Panc1 (cell line): ENCODE data around the gene OR5AP2. TPM values are rescaled to one million over a fixed set of nuclear protein-coding genes. Genes with fewer than 3 reads are reported as not detected.

Experiments used
- ATAC-seq: fragments of 200-7000 bp; cut with Tn5 transposase; 2 replicates; pipeline ENCODE4 v1.9.1; 2020; ENCODE audit warnings: mild to moderate bottlenecking, moderate library complexity
- BruUV-seq: library from RNA; stranded (reverse); fragments of 400-500 nt; replicated peaks from 2 replicates; lab custom pipeline; 2021; lab: Mats Ljungman, UMichigan
- CTCF ChIA-PET: fragments of 300-600 bp; sonication (Branson Sonifier 250); formaldehyde crosslinking; loops from one replicate; lab custom pipeline; 2022; ENCODE audit warnings: antibody characterized with exemption; lab: Charles Lee
- POLR2A ChIA-PET: fragments of 300-600 bp; sonication (Branson Sonifier 250); formaldehyde crosslinking; loops from one replicate; lab custom pipeline; 2022; ENCODE audit warnings: antibody characterized with exemption; lab: Charles Lee
- DNase-seq: peaks from one replicate; pipeline ENCODE4 v3.0.0-alpha.2; 2010; ENCODE audit warnings: low read depth, low spot score
- H3K27ac ChIP-seq: 2 replicates; pipeline ENCODE4 v1.5.1; 2011; ENCODE audit warnings: mild to moderate bottlenecking, low read length, inconsistent platforms
- H3K27me3 ChIP-seq: fragments of 200-500 bp; sonication (Bioruptor generic); 2 replicates; pipeline ENCODE4 v1.6.0; 2014; ENCODE audit warnings: low read length, inconsistent platforms; ENCODE audit not compliant: control insufficient read depth, insufficient read depth
- H3K36me3 ChIP-seq: fragments of 200-500 bp; sonication (Bioruptor generic); 2 replicates; pipeline ENCODE4 v1.5.1; 2014; ENCODE audit warnings: inconsistent platforms, mild to moderate bottlenecking, low read length, moderate library complexity; ENCODE audit not compliant: control insufficient read depth, insufficient read depth
- H3K4me1 ChIP-seq: 2 replicates; pipeline ENCODE4 v1.5.1; 2011; ENCODE audit warnings: inconsistent platforms, mild to moderate bottlenecking, low read length, moderate library complexity; ENCODE audit not compliant: control insufficient read depth, insufficient read depth
- H3K4me3 ChIP-seq, 2 experiments: 2 replicates each; pipeline ENCODE4 v1.5.1; 2011 to 2012; ENCODE audit warnings: low read depth in 2 of 2, low read length in 2 of 2, mild to moderate bottlenecking in 2 of 2, inconsistent platforms in 1 of 2, moderate library complexity in 1 of 2
- H3K9me3 ChIP-seq: fragments of 200-500 bp; sonication (Bioruptor generic); 2 replicates; pipeline ENCODE4 v1.5.1; 2014; ENCODE audit warnings: low read depth, mild to moderate bottlenecking, inconsistent platforms, low read length, moderate library complexity; ENCODE audit not compliant: control insufficient read depth, insufficient read depth
- POLR2AphosphoS5 ChIP-seq: IDR thresholded peaks from 2 replicates; pipeline ENCODE4 v1.6.1; 2012; ENCODE audit warnings: mild to moderate bottlenecking, low read depth, low read length, moderate library complexity
- SIN3A ChIP-seq: IDR thresholded peaks from 2 replicates; pipeline ENCODE4 v1.6.1; 2012; ENCODE audit warnings: low read depth, mild to moderate bottlenecking, low read length, moderate library complexity, borderline replicate concordance; ENCODE audit not compliant: insufficient read depth
- TCF7L2 ChIP-seq: IDR thresholded peaks from 2 replicates; pipeline ENCODE4 v1.6.1; 2011; ENCODE audit warnings: mild to moderate bottlenecking, low read depth, low read length, inconsistent platforms
- in situ Hi-C: cut with HindIII; loops from 2 replicates; pipeline ENCODE4 v1.10.0; 2016; ENCODE audit warnings: low sequenced_read_pairs, low pct_unique_long_range_greater_than_20kb
- intact Hi-C: fragments of 100-400 bp; cut with micrococcal nuclease; formaldehyde crosslinking; loops from one replicate; pipeline ENCODE4 v1.10.0; 2022; ENCODE audit not compliant: unreplicated experiment
- total RNA-seq: library from RNA; stranded (reverse); gene quantifications from one replicate; pipeline ENCODE4 v1.2.1, GENCODE V29; 2021; ENCODE audit not compliant: unreplicated experiment
- TF ChIP-seq, protein P1 (sequence below), 2 experiments: IDR thresholded peaks; 2 replicates each; pipeline ENCODE4 v1.6.1; 2011 to 2012; ENCODE audit warnings: low read depth in 2 of 2, control low read depth in 1 of 2, low read length in 1 of 2, mild to moderate bottlenecking in 1 of 2, moderate library complexity in 1 of 2; ENCODE audit not compliant: insufficient read depth in 1 of 2
- TF ChIP-seq, protein P2 (sequence below): fragments of 450-650 bp; IDR thresholded peaks from 2 replicates; pipeline ENCODE4 v1.5.1; 2017; ENCODE audit warnings: mild to moderate bottlenecking

The OR5AP2 gene
- total RNA-seq, 1 experiment from 2014 or later, result not detected

DNA sequence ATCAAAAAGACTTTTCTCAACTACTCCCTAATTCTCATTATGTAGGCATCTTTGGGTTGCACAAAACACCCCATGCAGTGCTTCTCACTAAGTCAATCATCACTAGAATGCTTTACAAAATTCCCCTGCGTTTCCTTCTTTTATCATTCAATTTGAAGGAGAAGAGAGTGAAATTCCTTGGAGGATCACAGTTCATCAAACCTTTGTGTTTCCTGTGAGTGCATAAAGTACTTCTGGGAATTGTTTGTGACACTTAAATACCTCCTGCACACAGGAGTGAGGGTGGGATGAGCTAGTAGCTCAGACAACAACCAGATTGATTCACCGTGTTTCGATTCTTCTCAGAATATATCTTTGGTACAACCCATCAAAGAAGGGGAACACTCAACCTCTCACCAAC, 17.5 kb upstream of the OR5AP2 start:
- H3K27me3 ChIP-seq, result no peaks in the 10 kb centered on the region
- BruUV-seq, result no TSS peak
- H3K9me3 ChIP-seq, result no peaks in the 10 kb centered on the region; the same call in 1 of the 2 replicates
- in situ Hi-C loops, result no loop called here
- ChIA-PET CTCF (no interaction called here), POLR2A (no interaction called here)
- no peaks in the 10 kb centered on the region for H3K36me3 ChIP-seq
- intact Hi-C loops, result no loop called here
- H3K27ac ChIP-seq, result no peak overlapping the region
- H3K4me1 ChIP-seq, result no peaks in the 10 kb centered on the region
- TF ChIP-seq, protein P1, sequence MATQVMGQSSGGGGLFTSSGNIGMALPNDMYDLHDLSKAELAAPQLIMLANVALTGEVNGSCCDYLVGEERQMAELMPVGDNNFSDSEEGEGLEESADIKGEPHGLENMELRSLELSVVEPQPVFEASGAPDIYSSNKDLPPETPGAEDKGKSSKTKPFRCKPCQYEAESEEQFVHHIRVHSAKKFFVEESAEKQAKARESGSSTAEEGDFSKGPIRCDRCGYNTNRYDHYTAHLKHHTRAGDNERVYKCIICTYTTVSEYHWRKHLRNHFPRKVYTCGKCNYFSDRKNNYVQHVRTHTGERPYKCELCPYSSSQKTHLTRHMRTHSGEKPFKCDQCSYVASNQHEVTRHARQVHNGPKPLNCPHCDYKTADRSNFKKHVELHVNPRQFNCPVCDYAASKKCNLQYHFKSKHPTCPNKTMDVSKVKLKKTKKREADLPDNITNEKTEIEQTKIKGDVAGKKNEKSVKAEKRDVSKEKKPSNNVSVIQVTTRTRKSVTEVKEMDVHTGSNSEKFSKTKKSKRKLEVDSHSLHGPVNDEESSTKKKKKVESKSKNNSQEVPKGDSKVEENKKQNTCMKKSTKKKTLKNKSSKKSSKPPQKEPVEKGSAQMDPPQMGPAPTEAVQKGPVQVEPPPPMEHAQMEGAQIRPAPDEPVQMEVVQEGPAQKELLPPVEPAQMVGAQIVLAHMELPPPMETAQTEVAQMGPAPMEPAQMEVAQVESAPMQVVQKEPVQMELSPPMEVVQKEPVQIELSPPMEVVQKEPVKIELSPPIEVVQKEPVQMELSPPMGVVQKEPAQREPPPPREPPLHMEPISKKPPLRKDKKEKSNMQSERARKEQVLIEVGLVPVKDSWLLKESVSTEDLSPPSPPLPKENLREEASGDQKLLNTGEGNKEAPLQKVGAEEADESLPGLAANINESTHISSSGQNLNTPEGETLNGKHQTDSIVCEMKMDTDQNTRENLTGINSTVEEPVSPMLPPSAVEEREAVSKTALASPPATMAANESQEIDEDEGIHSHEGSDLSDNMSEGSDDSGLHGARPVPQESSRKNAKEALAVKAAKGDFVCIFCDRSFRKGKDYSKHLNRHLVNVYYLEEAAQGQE (IDR thresholded peaks at IDR 0.05; ENCODE audit: insufficient read depth in 1 of 2, low read depth in 2 of 2, low read length in 1 of 2), result no peak
- no peak for TF ChIP-seq TCF7L2
- TF ChIP-seq, protein P2, sequence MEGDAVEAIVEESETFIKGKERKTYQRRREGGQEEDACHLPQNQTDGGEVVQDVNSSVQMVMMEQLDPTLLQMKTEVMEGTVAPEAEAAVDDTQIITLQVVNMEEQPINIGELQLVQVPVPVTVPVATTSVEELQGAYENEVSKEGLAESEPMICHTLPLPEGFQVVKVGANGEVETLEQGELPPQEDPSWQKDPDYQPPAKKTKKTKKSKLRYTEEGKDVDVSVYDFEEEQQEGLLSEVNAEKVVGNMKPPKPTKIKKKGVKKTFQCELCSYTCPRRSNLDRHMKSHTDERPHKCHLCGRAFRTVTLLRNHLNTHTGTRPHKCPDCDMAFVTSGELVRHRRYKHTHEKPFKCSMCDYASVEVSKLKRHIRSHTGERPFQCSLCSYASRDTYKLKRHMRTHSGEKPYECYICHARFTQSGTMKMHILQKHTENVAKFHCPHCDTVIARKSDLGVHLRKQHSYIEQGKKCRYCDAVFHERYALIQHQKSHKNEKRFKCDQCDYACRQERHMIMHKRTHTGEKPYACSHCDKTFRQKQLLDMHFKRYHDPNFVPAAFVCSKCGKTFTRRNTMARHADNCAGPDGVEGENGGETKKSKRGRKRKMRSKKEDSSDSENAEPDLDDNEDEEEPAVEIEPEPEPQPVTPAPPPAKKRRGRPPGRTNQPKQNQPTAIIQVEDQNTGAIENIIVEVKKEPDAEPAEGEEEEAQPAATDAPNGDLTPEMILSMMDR, result no peak
- DNase-seq (no peak), ATAC-seq (no peak)
- no peak overlapping the region for H3K4me3 ChIP-seq

- ChIA-PET POLR2A (no interaction called here), CTCF (no interaction called here)
- H3K36me3 ChIP-seq, result no peaks in the 10 kb centered on the region
- no peak overlapping the region for H3K27ac ChIP-seq
- TF ChIP-seq, protein P1 (IDR thresholded peaks at IDR 0.05; ENCODE audit: insufficient read depth in 1 of 2, low read depth in 2 of 2, low read length in 1 of 2), result no peak
- TF ChIP-seq SIN3A (no peak), TCF7L2 (no peak), POLR2AphosphoS5 (no peak)
- TF ChIP-seq, protein P2, result no peak
- in situ Hi-C loops, result no loop called here
- ATAC-seq (no peak), DNase-seq (no peak)
- no TSS peak for BruUV-seq
- H3K9me3 ChIP-seq, result no peaks in the 10 kb centered on the region
- no peak overlapping the region for H3K4me3 ChIP-seq
- no peaks in the 10 kb centered on the region for H3K27me3 ChIP-seq
- no peaks in the 10 kb centered on the region for H3K4me1 ChIP-seq
- intact Hi-C loops, result no loop called here
These were observed 4.7 kb downstream of the OR5AP2 start for GRCh38 chr11:56637500-56637899.
